Esophagus squamous epithelium (tissue), 5 donors: ENCODE data around the gene RAMP3. TPM values are rescaled to one million over a fixed set of nuclear protein-coding genes. Genes with fewer than 3 reads are reported as not detected.

Source experiments
- DNase-seq: peaks from one replicate; lab custom pipeline; 2025; lab: John Stamatoyannopoulos, UW
- H3K27ac ChIP-seq, 4 donors: fragments of 200-600 bp; sonication (generic); one replicate each; pipeline ENCODE4 v1.5.1; 2016 to 2019; ENCODE audit warnings: mild to moderate bottlenecking in 1 of 4
- H3K27me3 ChIP-seq, 4 donors: fragments of 200-600 bp; sonication (generic); 1 replicate in 3 of 4; 2 replicates in 1 of 4; pipeline versions ENCODE4 v1.5.1 to v1.6.0; 2017 to 2021; ENCODE audit warnings: antibody characterized with exemption in 1 of 4
- H3K36me3 ChIP-seq, 3 donors: fragments of 200-600 bp; sonication (generic); one replicate each; pipeline ENCODE4 v1.5.1; 2016 to 2019
- H3K4me1 ChIP-seq, 3 donors: fragments of 200-600 bp; sonication (generic); one replicate each; pipeline ENCODE4 v1.5.1; 2017 to 2019
- H3K4me3 ChIP-seq, 4 donors: fragments of 200-600 bp; sonication (generic); 1 replicate in 3 of 4; 2 replicates in 1 of 4; pipeline ENCODE4 v1.5.1; 2016 to 2019; ENCODE audit warnings: mild to moderate bottlenecking in 2 of 4, moderate library complexity in 1 of 4
- H3K9me3 ChIP-seq, 3 donors: fragments of 200-600 bp; sonication (generic); one replicate each; pipeline ENCODE4 v1.5.1; 2016 to 2019
- CTCF ChIP-seq, 6 experiments: fragments of 450-650 bp in 4 of 6; fragments of 200-600 bp in 2 of 6; sonication (generic) in 2 of 6; IDR thresholded peaks; one replicate each; pipeline ENCODE4 v1.5.1; 2016 to 2019; ENCODE audit warnings: antibody characterized with exemption in 6 of 6, mild to moderate bottlenecking in 4 of 6, moderate library complexity in 4 of 6
- POLR2A ChIP-seq, 4 donors: fragments of 450-650 bp; IDR thresholded peaks; one replicate each; pipeline ENCODE4 v1.6.1; 2017; ENCODE audit warnings: antibody characterized with exemption in 4 of 4, mild to moderate bottlenecking in 4 of 4, moderate library complexity in 3 of 4
- WGBS, 2 donors: methylation state at CpG; one replicate each; pipeline ENCODE4 v1.1.5; 2018; 5-methylcytosine and 5-hydroxymethylcytosine counted together
- intact Hi-C: fragments of 100-400 bp; cut with DNase I; formaldehyde crosslinking; loops from one replicate; pipeline ENCODE4 v1.15.0; 2022
- total RNA-seq, 4 donors: library from RNA; depleted of rRNA; stranded (reverse); fragments of >200 nt; gene quantifications; one replicate each; pipeline ENCODE4 v1.1.0, GENCODE V29; 2016
- donor health status: DM: yes; HTN: yes; CAD: no.

Gene RAMP3
- total RNA-seq, 4 donors from 2014 or later: 7.1 to 35.9 (median 13.2) TPM

GRCh38 chr7:45185028-45185863, 27.7 kb downstream of the RAMP3 start:
- no peak for TF ChIP-seq CTCF (IDR thresholded peaks at IDR 0.05)
- 63 to 66% methylated on average over 3 to 5 of the region's 7 CpGs for WGBS, 2 donors
- Histone ChIP-seq H3K27me3 (peaks cover 0 to 6% (median 0%) of the 10 kb centered on the region in 4 donors), H3K36me3 (no peaks in the 10 kb centered on the region), H3K4me1 (no peaks in the 10 kb centered on the region), H3K27ac (no peak overlapping the region), H3K4me3 (no peak overlapping the region), H3K9me3 (no peaks in the 10 kb centered on the region)
- no peak for DNase-seq
- intact Hi-C loops: no loop called here

DNA sequence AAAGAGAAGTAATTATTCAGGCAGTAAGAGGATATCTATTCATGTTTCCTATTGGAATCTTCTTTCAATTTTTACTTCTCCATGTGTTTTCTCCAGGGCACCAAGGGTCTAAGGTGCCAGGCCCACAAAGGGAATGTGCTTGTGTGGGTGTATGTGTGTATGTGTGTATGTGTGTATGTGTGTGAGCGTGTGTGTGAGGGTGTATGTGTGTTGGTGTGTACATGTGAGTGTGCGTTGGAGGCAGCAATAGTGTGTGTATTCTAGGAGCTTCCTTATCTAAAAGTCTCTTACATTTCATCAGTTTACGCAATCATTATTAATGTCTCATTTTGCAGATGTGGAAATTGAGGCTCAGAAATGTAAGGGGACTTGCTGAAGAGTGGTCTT, 28.3 kb downstream of the RAMP3 start:
- Histone ChIP-seq H3K4me3 (no peak overlapping the region), H3K36me3 (no peaks in the 10 kb centered on the region), H3K4me1 (no peaks in the 10 kb centered on the region), H3K9me3 (no peaks in the 10 kb centered on the region), H3K27me3 (no peaks in the 10 kb centered on the region), H3K27ac (no peak overlapping the region)
- intact Hi-C loops: no loop called here
- DNase-seq: no peak
- 88 to 95% methylated on average over 3 of the region's 3 CpGs for WGBS, 2 donors
- TF ChIP-seq CTCF (IDR thresholded peaks at IDR 0.05): no peak
- no peak for TF ChIP-seq POLR2A (IDR thresholded peaks at IDR 0.05)

DNA sequence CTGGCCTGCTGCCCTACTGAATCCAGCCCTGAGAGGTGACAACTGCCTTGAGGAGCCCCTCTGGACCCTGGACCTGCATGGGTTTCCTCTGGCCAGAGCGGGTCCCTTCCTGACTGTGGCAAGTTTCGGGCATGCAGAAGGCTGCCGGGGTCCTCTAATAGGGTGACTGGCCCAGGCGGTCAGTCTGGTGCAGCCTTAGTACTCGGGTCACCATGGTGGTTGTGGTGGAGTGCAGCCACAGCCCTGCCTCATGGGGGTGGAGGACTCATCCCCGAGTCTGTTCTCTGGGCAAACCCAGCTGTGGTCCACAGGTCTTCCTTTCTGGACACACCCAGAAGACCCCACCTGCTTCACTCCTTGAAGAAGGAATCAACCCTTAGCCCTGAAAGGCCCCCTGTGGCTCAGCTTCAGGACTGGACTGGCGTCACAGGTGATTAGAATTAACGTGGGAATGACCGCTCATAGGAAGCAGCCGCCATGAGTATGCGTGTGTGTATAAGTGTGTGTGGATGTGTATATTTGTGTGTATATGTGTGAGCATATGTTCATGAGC, 28.7 kb downstream of the RAMP3 start:
- Histone ChIP-seq H3K9me3 (no peaks in the 10 kb centered on the region), H3K36me3 (no peaks in the 10 kb centered on the region), H3K27ac (no peak overlapping the region), H3K4me3 (no peak overlapping the region), H3K4me1 (no peaks in the 10 kb centered on the region), H3K27me3 (no peaks in the 10 kb centered on the region)
- 91 to 93% methylated on average over 5 to 6 of the region's 11 CpGs for WGBS, 2 donors
- intact Hi-C loops: no loop called here
- no peak for TF ChIP-seq CTCF (IDR thresholded peaks at IDR 0.05)
- no peak for TF ChIP-seq POLR2A (IDR thresholded peaks at IDR 0.05)
- no peak for DNase-seq

- no peaks in the 10 kb centered on the region for H3K27me3 ChIP-seq
- TF ChIP-seq CTCF (IDR thresholded peaks at IDR 0.05) (no peak), POLR2A (IDR thresholded peaks at IDR 0.05) (no peak)
- WGBS, 2 donors: 75 to 82% methylated on average over 4 to 5 of the region's 9 CpGs
- no peak for DNase-seq
- intact Hi-C loops: no loop called here
- H3K27ac ChIP-seq: no peak overlapping the region
- H3K4me3 ChIP-seq: no peak overlapping the region
- H3K36me3 ChIP-seq: no peaks in the 10 kb centered on the region
- H3K4me1 ChIP-seq: no peaks in the 10 kb centered on the region
- no peaks in the 10 kb centered on the region for H3K9me3 ChIP-seq
Measured at GRCh38 chr7:45187089-45187945, 29.7 kb downstream of the RAMP3 start.
